ENCODE data around the gene RO60. TPM values are rescaled to one million over a fixed set of nuclear protein-coding genes. Genes with fewer than 3 reads are reported as not detected.

RO60 gene
- total RNA-seq = 10 to 100 TPM; 14.0 to 31.3 (median 22.7) TPM
- polyA plus RNA-seq = 1 to 10 TPM; 4.3 to 5.1 TPM

DNA sequence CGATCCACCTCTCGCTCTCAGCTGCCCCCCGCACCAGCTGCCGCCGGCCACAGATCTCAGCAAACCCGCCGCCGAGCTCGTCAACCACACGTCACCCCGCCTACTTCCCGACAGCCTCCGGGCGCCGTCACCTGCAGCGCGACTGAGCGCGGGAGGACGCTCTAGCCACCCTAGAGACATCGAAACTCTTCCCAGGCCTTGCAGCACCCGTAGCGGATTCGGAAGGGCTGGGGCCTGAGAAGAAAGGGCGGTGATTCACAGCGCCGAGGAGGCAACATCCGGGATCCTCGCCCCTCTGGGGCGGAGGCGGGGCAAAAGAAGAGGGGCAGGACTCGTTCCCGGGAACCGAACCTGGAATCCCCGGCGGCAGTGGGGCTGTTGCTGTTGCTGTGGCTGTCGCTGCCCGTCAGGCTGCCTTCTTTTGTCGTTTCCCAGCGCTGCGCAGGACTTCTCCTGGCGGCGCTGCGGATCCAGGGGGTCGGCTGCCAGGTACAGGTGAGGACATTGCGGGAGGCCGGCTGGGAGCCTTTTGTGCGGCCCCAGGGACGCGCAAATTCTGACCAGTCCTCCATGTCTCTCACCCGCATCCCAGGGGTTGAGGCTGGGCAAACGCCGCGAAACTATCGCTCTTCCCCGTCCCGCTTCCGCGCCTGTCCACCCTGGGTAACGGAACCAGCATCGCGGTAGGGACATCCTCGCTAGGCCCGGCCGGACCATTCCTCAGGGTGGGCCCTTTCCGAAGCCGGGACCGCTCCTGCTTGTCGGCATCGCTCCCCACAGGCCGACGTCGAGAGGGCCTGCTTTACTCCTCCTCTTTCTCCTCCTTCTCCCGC, at the start of gene RO60, which contains the start of gene UCHL5:
Gene RO60 (plus strand): TSS at position 331 of the 833 bp plus-strand sequence. CDS start 9,443 bp downstream, outside the sequence.
Gene UCHL5 (minus strand): TSS at position 79 of the 833 bp plus-strand sequence. CDS start 100 bp downstream, outside the sequence.
- 0 to 1% methylated on average over 74 of the region's 74 CpGs for WGBS, 2 donors
- H3K27ac ChIP-seq = peak within 1 kb of the TSS; percentile 90 to 97 (median 92)
- peak; percentile 79 for FAIRE-seq
- H3K36me3 ChIP-seq = no peaks in the 10 kb centered on the region
- peak within 1 kb of the TSS; percentile 67 to 83 (median 74) for H3K4me3 ChIP-seq
- peaks cover 13 to 32% (median 30%) of the 10 kb centered on the region in 3 donors for H3K4me1 ChIP-seq
- H3K27me3 ChIP-seq = no peaks in the 10 kb centered on the region
- DNase-seq = peak; percentile 93 to 98 (median 97)
- intact Hi-C loops (cut with DNase I) = loop anchor here in 1 of 3 donors (5.0 kb wide), 1 partner anchor 43 kb away; no protein-coding TSS in a partner anchor
- TF ChIP-seq, protein P1, sequence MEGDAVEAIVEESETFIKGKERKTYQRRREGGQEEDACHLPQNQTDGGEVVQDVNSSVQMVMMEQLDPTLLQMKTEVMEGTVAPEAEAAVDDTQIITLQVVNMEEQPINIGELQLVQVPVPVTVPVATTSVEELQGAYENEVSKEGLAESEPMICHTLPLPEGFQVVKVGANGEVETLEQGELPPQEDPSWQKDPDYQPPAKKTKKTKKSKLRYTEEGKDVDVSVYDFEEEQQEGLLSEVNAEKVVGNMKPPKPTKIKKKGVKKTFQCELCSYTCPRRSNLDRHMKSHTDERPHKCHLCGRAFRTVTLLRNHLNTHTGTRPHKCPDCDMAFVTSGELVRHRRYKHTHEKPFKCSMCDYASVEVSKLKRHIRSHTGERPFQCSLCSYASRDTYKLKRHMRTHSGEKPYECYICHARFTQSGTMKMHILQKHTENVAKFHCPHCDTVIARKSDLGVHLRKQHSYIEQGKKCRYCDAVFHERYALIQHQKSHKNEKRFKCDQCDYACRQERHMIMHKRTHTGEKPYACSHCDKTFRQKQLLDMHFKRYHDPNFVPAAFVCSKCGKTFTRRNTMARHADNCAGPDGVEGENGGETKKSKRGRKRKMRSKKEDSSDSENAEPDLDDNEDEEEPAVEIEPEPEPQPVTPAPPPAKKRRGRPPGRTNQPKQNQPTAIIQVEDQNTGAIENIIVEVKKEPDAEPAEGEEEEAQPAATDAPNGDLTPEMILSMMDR (IDR thresholded peaks at IDR 0.05) = no peak
- peak; percentile 94 to 97 (median 94) for ATAC-seq
- no peaks in the 10 kb centered on the region for H3K9me3 ChIP-seq

GRCh38 chr1:193011406-193011805, 48.0 kb upstream of the RO60 start:
- H3K9me3 ChIP-seq = no peaks in the 10 kb centered on the region
- intact Hi-C loops (cut with DNase I) = no loop called here
- FAIRE-seq = no peak
- no peak for ATAC-seq
- H3K36me3 ChIP-seq = no peaks in the 10 kb centered on the region
- no peak overlapping the region for H3K27ac ChIP-seq
- H3K4me3 ChIP-seq = no peak overlapping the region
- H3K4me1 ChIP-seq = peaks cover 6 to 21% (median 17%) of the 10 kb centered on the region in 3 donors
- 97 to 100% methylated on average over 1 of the region's 1 CpG for WGBS, 2 donors
- TF ChIP-seq, protein P1 (IDR thresholded peaks at IDR 0.05) = no peak
- no peak for DNase-seq
- H3K27me3 ChIP-seq = no peaks in the 10 kb centered on the region

- no peak overlapping the region for H3K27ac ChIP-seq
- H3K36me3 ChIP-seq = no peaks in the 10 kb centered on the region
- H3K27me3 ChIP-seq = no peaks in the 10 kb centered on the region
- no peaks in the 10 kb centered on the region for H3K9me3 ChIP-seq
- 77 to 84% methylated on average over 2 of the region's 2 CpGs for WGBS, 2 donors
- intact Hi-C loops (cut with DNase I) = no loop called here
- DNase-seq (no peak), FAIRE-seq (no peak), ATAC-seq (peak in 2 of 4 donors; percentile 15 to 24)
- no peak overlapping the region for H3K4me3 ChIP-seq
- peaks cover 6 to 17% (median 11%) of the 10 kb centered on the region in 3 donors for H3K4me1 ChIP-seq
- TF ChIP-seq, protein P1 (IDR thresholded peaks at IDR 0.05) = no peak
Observed at GRCh38 chr1:193013005-193013404, 46.4 kb upstream of the RO60 start.

DNA sequence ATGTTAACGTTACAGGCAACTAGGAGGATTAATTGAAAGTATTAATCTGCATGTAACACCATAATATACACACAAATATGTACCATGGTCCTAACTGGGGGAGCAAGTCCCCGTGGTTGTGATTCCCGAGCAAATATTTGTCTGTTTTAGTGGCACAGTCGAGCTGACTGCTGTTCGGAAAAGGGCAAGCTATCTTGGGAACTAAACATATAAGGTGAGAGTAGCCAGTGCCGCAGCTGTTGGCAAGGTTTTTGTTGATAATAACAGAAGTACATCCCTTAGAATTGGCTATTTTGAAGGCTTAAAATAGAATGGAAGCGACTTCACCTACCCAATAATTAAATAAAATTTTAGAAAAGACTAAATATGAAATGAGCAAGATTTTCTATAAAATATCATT, 45.7 kb upstream of the RO60 start:
- TF ChIP-seq, protein P1 (IDR thresholded peaks at IDR 0.05) = no peak
- intact Hi-C loops (cut with DNase I) = no loop called here
- 29 to 39% methylated on average over 7 of the region's 7 CpGs for whole genome bisulfite sequencing, 2 donors
- FAIRE-seq (no peak), DNase-seq (peak in 2 of 6 donors; percentile 22 to 23), ATAC-seq (peak; percentile 61 to 73 (median 65))
- no peaks in the 10 kb centered on the region for H3K9me3 ChIP-seq
- no peaks in the 10 kb centered on the region for H3K36me3 ChIP-seq
- H3K4me1 ChIP-seq = peaks cover 1 to 10% (median 6%) of the 10 kb centered on the region in 3 donors
- H3K4me3 ChIP-seq = no peak overlapping the region
- H3K27ac ChIP-seq = no peak overlapping the region
- no peaks in the 10 kb centered on the region for H3K27me3 ChIP-seq
